NB4 (cell line): ENCODE results near the gene RIMS4.

Experiments
- DNase-seq: peaks from one replicate; pipeline ENCODE4 v3.0.0; 2010; ENCODE audit warnings: low read depth
- H3K4me3 ChIP-seq: one replicate; pipeline ENCODE4 v1.5.1; 2011; ENCODE audit warnings: mild to moderate bottlenecking, low read depth, low read length, moderate library complexity
- MYC ChIP-seq: IDR thresholded peaks from 2 replicates; pipeline ENCODE4 v1.6.1; 2011; ENCODE audit warnings: low read depth, low read length
- POLR2A ChIP-seq: IDR thresholded peaks from 2 replicates; pipeline ENCODE4 v1.6.1; 2011; ENCODE audit warnings: mild to moderate bottlenecking; ENCODE audit not compliant: insufficient read length; ENCODE audit errors: extremely low read depth
- TF ChIP-seq, protein P1 (sequence below): IDR thresholded peaks from one replicate; pipeline ENCODE4 v1.5.1; 2012; ENCODE audit warnings: low read depth, low read length
- TF ChIP-seq, protein P2 (sequence below): IDR thresholded peaks from 2 replicates; pipeline ENCODE4 v1.6.1; 2011; ENCODE audit warnings: low read depth, low read length

Gene RIMS4

DNA sequence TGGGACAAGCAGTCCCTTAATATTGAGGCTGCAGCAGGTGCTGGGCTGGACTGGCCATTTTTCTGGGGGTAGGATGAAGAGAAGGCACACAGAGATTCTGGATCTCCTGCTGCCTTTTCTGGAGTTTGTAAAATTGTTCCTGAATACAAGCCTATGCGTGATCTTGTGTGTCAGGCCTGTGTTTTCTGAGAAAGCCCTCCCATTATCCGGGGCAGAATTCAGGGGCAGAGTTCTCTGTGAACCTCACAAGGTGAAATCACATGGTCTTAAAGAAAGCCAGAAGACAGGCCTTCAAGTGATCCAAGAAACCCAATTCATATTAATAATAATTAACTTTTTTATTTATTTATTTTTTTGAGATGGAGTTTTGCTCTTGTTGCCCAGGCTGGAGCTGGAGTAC is 82.7 kb downstream of the RIMS4 start:
- TF ChIP-seq, protein P1, sequence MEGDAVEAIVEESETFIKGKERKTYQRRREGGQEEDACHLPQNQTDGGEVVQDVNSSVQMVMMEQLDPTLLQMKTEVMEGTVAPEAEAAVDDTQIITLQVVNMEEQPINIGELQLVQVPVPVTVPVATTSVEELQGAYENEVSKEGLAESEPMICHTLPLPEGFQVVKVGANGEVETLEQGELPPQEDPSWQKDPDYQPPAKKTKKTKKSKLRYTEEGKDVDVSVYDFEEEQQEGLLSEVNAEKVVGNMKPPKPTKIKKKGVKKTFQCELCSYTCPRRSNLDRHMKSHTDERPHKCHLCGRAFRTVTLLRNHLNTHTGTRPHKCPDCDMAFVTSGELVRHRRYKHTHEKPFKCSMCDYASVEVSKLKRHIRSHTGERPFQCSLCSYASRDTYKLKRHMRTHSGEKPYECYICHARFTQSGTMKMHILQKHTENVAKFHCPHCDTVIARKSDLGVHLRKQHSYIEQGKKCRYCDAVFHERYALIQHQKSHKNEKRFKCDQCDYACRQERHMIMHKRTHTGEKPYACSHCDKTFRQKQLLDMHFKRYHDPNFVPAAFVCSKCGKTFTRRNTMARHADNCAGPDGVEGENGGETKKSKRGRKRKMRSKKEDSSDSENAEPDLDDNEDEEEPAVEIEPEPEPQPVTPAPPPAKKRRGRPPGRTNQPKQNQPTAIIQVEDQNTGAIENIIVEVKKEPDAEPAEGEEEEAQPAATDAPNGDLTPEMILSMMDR: no peak
- TF ChIP-seq MYC (no peak), POLR2A (no peak)
- TF ChIP-seq, protein P2, sequence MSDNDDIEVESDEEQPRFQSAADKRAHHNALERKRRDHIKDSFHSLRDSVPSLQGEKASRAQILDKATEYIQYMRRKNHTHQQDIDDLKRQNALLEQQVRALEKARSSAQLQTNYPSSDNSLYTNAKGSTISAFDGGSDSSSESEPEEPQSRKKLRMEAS: no peak
- no peak for DNase-seq
- H3K4me3 ChIP-seq: no peak overlapping the region

DNA sequence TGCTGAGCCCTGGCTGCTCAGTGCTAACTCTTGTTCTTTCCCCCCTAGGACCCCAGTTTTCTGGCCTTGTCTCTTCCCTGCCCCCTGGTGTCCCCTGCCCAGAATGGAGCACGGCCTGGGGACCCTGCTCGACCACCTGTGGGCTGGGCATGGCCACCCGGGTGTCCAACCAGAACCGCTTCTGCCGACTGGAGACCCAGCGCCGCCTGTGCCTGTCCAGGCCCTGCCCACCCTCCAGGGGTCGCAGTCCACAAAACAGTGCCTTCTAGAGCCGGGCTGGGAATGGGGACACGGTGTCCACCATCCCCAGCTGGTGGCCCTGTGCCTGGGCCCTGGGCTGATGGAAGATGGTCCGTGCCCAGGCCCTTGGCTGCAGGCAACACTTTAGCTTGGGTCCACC is 83.3 kb downstream of the RIMS4 start:
- no peak for TF ChIP-seq MYC
- TF ChIP-seq, protein P1: no peak
- TF ChIP-seq, protein P2: no peak
- DNase-seq: no peak
- no peak overlapping the region for H3K4me3 ChIP-seq

DNA sequence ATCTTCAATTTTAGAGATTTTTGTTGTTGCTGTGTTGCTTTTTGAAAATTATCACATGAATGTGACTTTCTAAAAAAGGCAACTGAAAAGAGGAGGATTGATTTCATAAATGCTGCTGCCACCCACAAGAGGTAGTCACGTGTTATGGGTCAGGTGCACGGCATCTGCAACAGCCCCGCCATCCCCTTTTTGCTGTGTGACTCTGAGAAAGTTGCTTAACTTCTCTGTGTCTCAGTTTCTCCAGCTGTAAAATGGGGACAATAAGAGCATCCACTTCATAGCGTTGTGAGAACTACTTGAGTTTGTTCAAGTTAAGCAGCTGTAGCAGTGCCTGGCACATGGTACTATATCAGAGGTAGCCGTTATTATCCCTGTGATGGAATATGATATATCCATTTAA is 84.5 kb downstream of the RIMS4 start:
- TF ChIP-seq, protein P2: no peak
- TF ChIP-seq POLR2A (no peak), MYC (no peak)
- TF ChIP-seq, protein P1: no peak
- no peak overlapping the region for H3K4me3 ChIP-seq
- no peak for DNase-seq

DNA sequence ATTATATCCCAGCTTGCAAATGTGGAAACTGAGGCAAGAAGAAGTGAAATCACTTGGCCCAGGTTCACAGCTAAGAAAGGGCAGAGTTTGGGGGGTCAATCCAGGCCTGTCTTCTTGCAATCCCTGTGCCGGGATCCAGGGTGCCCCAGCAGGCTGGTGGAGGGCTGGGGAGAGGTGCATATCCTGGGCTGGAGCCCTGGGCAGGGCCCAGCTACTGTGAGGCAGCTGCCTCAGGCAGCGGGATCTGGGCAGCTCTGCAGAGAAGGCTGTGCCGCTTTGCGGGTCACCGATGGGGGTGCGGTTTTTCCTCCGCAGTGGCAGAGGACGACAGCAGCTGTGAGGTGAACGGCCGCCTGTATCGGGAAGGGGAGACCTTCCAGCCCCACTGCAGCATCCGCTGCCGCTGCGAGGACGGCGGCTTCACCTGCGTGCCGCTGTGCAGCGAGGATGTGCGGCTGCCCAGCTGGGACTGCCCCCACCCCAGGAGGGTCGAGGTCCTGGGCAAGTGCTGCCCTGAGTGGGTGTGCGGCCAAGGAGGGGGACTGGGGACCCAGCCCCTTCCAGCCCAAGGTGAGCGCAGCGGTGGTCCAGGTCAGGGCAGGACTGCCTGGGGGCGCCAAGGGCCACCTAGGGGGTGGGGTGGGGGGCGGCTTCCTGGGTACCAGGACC is 85.8 kb downstream of the RIMS4 start:
- H3K4me3 ChIP-seq: no peak overlapping the region
- no peak for DNase-seq
- TF ChIP-seq MYC: no peak
- TF ChIP-seq POLR2A: no peak
- TF ChIP-seq, protein P2: no peak
- TF ChIP-seq, protein P1: no peak

DNA sequence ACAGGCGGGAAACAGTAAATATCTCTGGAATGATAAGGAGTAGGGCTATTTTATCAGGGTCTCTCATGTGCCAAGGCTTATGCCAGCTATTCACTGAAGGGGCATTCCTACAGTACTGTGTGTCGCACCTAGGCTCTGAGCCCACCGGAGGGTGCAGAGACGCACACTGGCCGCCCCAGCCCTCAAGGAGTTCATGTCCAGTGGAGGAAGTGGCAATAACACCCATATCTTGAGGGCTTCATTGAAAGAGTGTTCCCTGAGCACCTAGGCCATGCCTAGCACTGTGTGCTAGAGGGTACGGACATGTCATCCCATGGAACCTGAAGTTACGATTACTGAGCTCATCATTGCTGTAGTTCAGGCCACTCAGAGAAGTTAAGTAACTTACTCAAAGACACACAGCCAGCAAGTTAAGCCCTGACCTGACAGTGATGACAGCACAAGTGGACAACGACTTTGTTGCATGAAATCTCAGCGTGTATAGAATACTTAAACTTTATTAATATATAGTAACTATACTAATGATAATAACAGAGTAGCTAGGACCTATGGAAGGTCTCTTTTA is 86.5 kb downstream of the RIMS4 start:
- DNase-seq: no peak
- H3K4me3 ChIP-seq: no peak overlapping the region
- no peak for TF ChIP-seq POLR2A
- TF ChIP-seq MYC: no peak

DNA sequence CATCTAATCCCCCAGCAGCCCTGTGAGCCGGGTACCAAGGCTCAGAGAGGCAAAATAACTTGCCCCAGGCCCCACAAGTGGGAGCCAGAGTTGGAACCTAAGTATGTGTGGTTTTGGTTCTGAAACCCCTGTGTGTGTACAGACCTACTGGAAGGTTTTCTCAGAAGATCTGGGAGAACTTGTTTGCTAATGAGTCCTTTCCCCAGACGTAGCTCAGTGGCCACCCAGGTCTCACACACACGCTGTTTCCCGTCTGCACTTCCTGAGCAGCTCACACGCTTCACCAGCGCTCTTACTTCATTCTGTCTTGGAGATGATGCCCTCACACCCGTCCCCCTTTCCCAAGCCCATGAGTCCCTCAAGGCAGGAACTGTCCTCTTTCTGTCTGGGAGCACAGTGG is 87.0 kb downstream of the RIMS4 start:
- H3K4me3 ChIP-seq: no peak overlapping the region
- TF ChIP-seq MYC (no peak), POLR2A (no peak)
- TF ChIP-seq, protein P1: no peak
- TF ChIP-seq, protein P2: no peak
- no peak for DNase-seq
